Measurements from ENCODE around the gene MORC3.
"Not testable (repeated sequence)": the region's sequence is repeated elsewhere in the genome, so short reads cannot be mapped to it uniquely, and the experiment has no call there.

GRCh38 chr21:36399736-36400135, 79.7 kb downstream of the MORC3 start:
- not testable (repeated sequence) for TF ChIP-seq CTCF, POLR2A (IDR thresholded peaks at IDR 0.05)

Measured in body of pancreas (tissue), 4 donors.